B cell (primary cell): ENCODE data around the gene NCAPG. TPM values are rescaled to one million over a fixed set of nuclear protein-coding genes. Genes with fewer than 3 reads are reported as not detected.

Experiments
- ATAC-seq: fragments of 200-7000 bp; cut with Tn5 transposase; one replicate; pipeline ENCODE4 v1.10.0; 2021; ENCODE audit warnings: low read depth, mild to moderate bottlenecking, moderate number of reproducible peaks, moderate library complexity
- CTCF ChIA-PET: fragments of 350-600 bp; sonication (Branson Sonifier 250); formaldehyde crosslinking; loops from one replicate; lab custom pipeline; 2021; ENCODE audit warnings: antibody characterized with exemption, inconsistent platforms; lab: Charles Lee
- POLR2A ChIA-PET: fragments of 350-600 bp; sonication (Branson Sonifier 250); formaldehyde crosslinking; loops from one replicate; lab custom pipeline; 2021; ENCODE audit warnings: antibody characterized with exemption; lab: Charles Lee
- DNase-seq: peaks from one replicate; pipeline ENCODE4 v3.0.0; 2013
- H2AFZ ChIP-seq: 2 replicates; pipeline ENCODE4 v1.6.1; 2012; ENCODE audit warnings: mild to moderate bottlenecking, low read depth, low read length; ENCODE audit not compliant: insufficient read depth, poor library complexity, severe bottlenecking
- H3K27ac ChIP-seq, 2 donors: 1 replicate in 1 of 2; 2 replicates in 1 of 2; pipeline ENCODE4 v1.5.1; 2012 to 2013; ENCODE audit warnings: low read length in 2 of 2, mild to moderate bottlenecking in 2 of 2, moderate library complexity in 1 of 2
- H3K27me3 ChIP-seq, 4 experiments: fragments of 200-600 bp in 1 of 4; sonication (generic) in 1 of 4; replicated peaks in 1 of 4; 1 replicate in 2 of 4; 2 replicates in 2 of 4; pipeline versions ENCODE4 v1.6.1 to v1.7.0; 2013 to 2016; ENCODE audit warnings: low read length in 3 of 4, mild to moderate bottlenecking in 2 of 4, mixed read lengths in 1 of 4, moderate library complexity in 1 of 4; ENCODE audit not compliant: insufficient read depth in 4 of 4, control insufficient read depth in 3 of 4; ENCODE audit errors: control extremely low read depth in 1 of 4
- H3K36me3 ChIP-seq, 2 experiments: replicated peaks in 1 of 2; 1 replicate in 1 of 2; 2 replicates in 1 of 2; pipeline versions ENCODE4 v1.6.1 to v1.7.1; 2013; ENCODE audit warnings: low read length in 1 of 2; ENCODE audit not compliant: insufficient read depth in 2 of 2, control insufficient read depth in 1 of 2; ENCODE audit errors: control extremely low read depth in 1 of 2, extremely low read depth in 1 of 2
- H3K4me1 ChIP-seq, 2 donors: fragments of 200-600 bp in 1 of 2; sonication (generic) in 1 of 2; 1 replicate in 1 of 2; 2 replicates in 1 of 2; pipeline versions ENCODE4 v1.5.1 to v1.6.1; 2013 to 2017; ENCODE audit warnings: low read length in 2 of 2; ENCODE audit not compliant: control insufficient read depth in 2 of 2, insufficient read depth in 2 of 2
- H3K4me2 ChIP-seq: replicated peaks from 2 replicates; pipeline ENCODE3; 2012; ENCODE audit warnings: mild to moderate bottlenecking, low read depth, low read length; ENCODE audit not compliant: poor library complexity, severe bottlenecking
- H3K4me3 ChIP-seq, 5 experiments: fragments of 200-600 bp in 1 of 5; sonication (generic) in 1 of 5; 1 replicate in 3 of 5; 2 replicates in 2 of 5; pipeline versions ENCODE4 v1.5.1 to v1.7.0; 2011 to 2016; ENCODE audit warnings: low read length in 4 of 5, mild to moderate bottlenecking in 4 of 5, low read depth in 2 of 5, control low read depth in 1 of 5, moderate library complexity in 1 of 5; ENCODE audit not compliant: insufficient read depth in 1 of 5; ENCODE audit errors: control extremely low read depth in 1 of 5, extremely low read depth in 1 of 5
- H3K79me2 ChIP-seq: fragments of 200-600 bp; sonication (generic); one replicate; pipeline ENCODE4 v1.6.0; 2016; ENCODE audit warnings: low read length; ENCODE audit not compliant: control insufficient read depth, insufficient read depth
- H3K9ac ChIP-seq: fragments of 200-600 bp; sonication (generic); 2 replicates; pipeline ENCODE4 v1.6.1; 2017; ENCODE audit warnings: mild to moderate bottlenecking, low read length, moderate library complexity
- H3K9me3 ChIP-seq, 3 donors: one replicate each; pipeline versions ENCODE4 v1.6.1 to v1.7.1; 2013; ENCODE audit warnings: low read length in 2 of 3; ENCODE audit not compliant: control insufficient read depth in 2 of 3, insufficient read depth in 1 of 3; ENCODE audit errors: control extremely low read depth in 1 of 3
- H4K20me1 ChIP-seq: 2 replicates; pipeline ENCODE4 v1.6.0; 2012; ENCODE audit warnings: mild to moderate bottlenecking, low read length; ENCODE audit not compliant: insufficient read depth, control insufficient read depth, poor library complexity, severe bottlenecking
- H3K27ac Mint-ChIP-seq: one replicate; pipeline ENCODE4 v1.8.0; 2021; ENCODE audit warnings: mixed read lengths
- H3K27me3 Mint-ChIP-seq: one replicate; pipeline ENCODE4 v1.8.0; 2021; ENCODE audit warnings: mixed read lengths
- H3K4me1 Mint-ChIP-seq: one replicate; pipeline ENCODE4 v1.8.0; 2021; ENCODE audit warnings: mixed read lengths
- H3K4me3 Mint-ChIP-seq: one replicate; pipeline ENCODE4 v1.8.0; 2021; ENCODE audit warnings: mixed read lengths
- H3K9me3 Mint-ChIP-seq: one replicate; pipeline ENCODE4 v1.8.0; 2022; ENCODE audit warnings: mixed read lengths; ENCODE audit not compliant: insufficient read depth
- CTCF ChIP-seq: fragments of 200-600 bp; IDR thresholded peaks from one replicate; pipeline ENCODE4 v1.8.0; 2022; ENCODE audit warnings: antibody characterized with exemption, mild to moderate bottlenecking
- EZH2 ChIP-seq: IDR thresholded peaks from 2 replicates; pipeline ENCODE4 v1.6.1; 2012; ENCODE audit warnings: borderline replicate concordance, low read depth, mild to moderate bottlenecking, moderate library complexity, low read length; ENCODE audit not compliant: insufficient read depth, poor library complexity, severe bottlenecking
- WGBS: methylation state at CpG from one replicate; pipeline ENCODE4 v1.1.5; 2013; ENCODE audit warnings: missing lambda C conversion rate; ENCODE audit not compliant: insufficient coverage; 5-methylcytosine and 5-hydroxymethylcytosine counted together
- intact Hi-C: fragments of 100-400 bp; cut with micrococcal nuclease; formaldehyde crosslinking; loops from one replicate; pipeline ENCODE4 v1.10.0; 2022
- polyA plus RNA-seq: library from polyadenylated mRNA; depleted of rRNA; stranded (reverse); fragments of >200 nt; gene quantifications from 2 replicates; pipeline ENCODE4 v1.2.3, GENCODE V29; 2012
- total RNA-seq, 2 donors: library from RNA; stranded (reverse); fragments of 120-200 nt in 1 of 2; gene quantifications; 1 replicate in 1 of 2; 2 replicates in 1 of 2; pipeline versions ENCODE4 v1.2.3 to v1.2.4, GENCODE V29; 2013 to 2022

The NCAPG gene
- total and polyA plus RNA-seq, 2 donors (not counting 1 experiment from before 2014, with no cell fraction given) = 0.13 to 0.84 TPM

DNA sequence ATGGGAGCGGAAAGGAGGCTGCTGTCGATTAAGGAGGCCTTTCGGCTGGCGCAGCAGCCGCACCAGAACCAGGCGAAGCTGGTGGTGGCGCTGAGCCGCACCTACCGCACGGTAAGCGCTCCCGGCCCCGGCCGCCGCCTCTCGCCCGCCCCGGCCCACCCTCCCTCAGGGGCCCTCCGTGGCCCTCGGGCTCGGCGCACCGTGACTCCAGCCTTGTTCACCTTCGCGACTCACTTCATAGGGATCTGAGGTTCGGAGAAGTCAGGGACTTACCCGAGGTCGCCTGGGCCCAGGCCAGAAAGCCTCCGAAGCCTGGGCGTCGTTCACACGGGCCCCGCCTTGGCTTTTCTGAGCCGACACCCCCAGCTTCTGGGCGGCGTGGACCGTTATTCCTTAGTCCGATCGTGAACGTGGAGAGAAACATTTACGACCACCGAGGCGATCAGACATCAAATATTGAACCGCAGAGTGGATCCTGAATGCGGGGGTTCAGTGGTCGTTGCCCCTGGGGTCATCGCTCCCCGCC is 362 bp downstream of the NCAPG start:
- DNase-seq = no peak
- CTCF ChIA-PET = interaction anchor here (1.8 to 4.3 kb wide), 3 partner anchors 13 to 262 kb away, joined by 5 to 53 read pairs (median 11); partner anchors contain the start of gene MED28
- no peaks in the 10 kb centered on the region for H3K9me3 ChIP-seq
- Mint-ChIP-seq H3K4me1 (peaks cover 50% of the 10 kb centered on the region), H3K4me3 (peak overlapping the region; percentile 97), H3K27ac (peak overlapping the region; percentile 100), H3K27me3 (no peaks in the 10 kb centered on the region), H3K9me3 (no peaks in the 10 kb centered on the region)
- H3K4me3 ChIP-seq = peak overlapping the region; percentile 81 to 91 (median 86)
- TF ChIP-seq EZH2 (no peak), CTCF (no peak)
- peak overlapping the region; percentile 92 for H3K9ac ChIP-seq
- H3K79me2 ChIP-seq = peaks cover 55% of the 10 kb centered on the region
- intact Hi-C loops = no loop called here
- POLR2A ChIA-PET = interaction anchor here (1.0 kb wide), 1 partner anchor 211 kb away, joined by 3 read pairs; no protein-coding TSS in a partner anchor
- peak; percentile 3 for ATAC-seq
- H3K4me1 ChIP-seq = peaks cover 32 to 37% of the 10 kb centered on the region in 2 donors
- peaks cover 0 to 1% of the 10 kb centered on the region in 2 experiments for H3K36me3 ChIP-seq
- WGBS = under 1% methylated on average over 47 of the region's 48 CpGs
- H2AFZ ChIP-seq = peak overlapping the region; percentile 86
- H4K20me1 ChIP-seq = peaks cover 28% of the 10 kb centered on the region
- peak overlapping the region; percentile 94 to 99 for H3K27ac ChIP-seq
- H3K27me3 ChIP-seq = no peaks in the 10 kb centered on the region
- peak overlapping the region; percentile 86 for H3K4me2 ChIP-seq

DNA sequence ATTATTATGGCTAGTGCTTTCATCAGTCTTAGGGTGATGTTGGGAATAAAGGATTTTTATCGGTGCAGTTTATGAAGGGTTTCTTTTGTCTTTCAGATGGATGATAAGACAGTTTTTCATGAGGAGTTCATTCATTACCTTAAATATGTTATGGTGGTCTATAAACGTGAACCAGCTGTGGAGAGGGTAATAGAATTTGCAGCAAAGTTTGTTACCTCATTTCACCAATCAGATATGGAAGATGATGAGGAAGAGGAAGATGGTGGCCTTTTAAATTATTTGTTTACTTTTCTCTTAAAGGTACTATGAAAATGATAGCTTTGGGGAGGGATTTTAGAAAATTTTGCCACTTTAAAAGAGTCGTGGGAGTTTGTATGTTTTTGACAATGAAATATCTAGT is 1.3 kb downstream of the NCAPG start:
- peak overlapping the region; percentile 86 for H2AFZ ChIP-seq
- no peak for DNase-seq
- no CpG with 5 or more reads among the region's 3 CpGs for WGBS
- POLR2A ChIA-PET = no interaction called here
- Mint-ChIP-seq H3K27ac (no peak overlapping the region), H3K4me1 (peaks cover 44% of the 10 kb centered on the region), H3K27me3 (no peaks in the 10 kb centered on the region), H3K9me3 (no peaks in the 10 kb centered on the region), H3K4me3 (peak overlapping the region; percentile 49)
- no peak overlapping the region for H3K4me3 ChIP-seq
- H3K79me2 ChIP-seq = peaks cover 45% of the 10 kb centered on the region
- intact Hi-C loops = no loop called here
- no peaks in the 10 kb centered on the region for H3K9me3 ChIP-seq
- H3K4me2 ChIP-seq = no peak overlapping the region
- TF ChIP-seq CTCF (no peak), EZH2 (no peak)
- peaks cover 31 to 37% of the 10 kb centered on the region in 2 donors for H3K4me1 ChIP-seq
- H4K20me1 ChIP-seq = peaks cover 21% of the 10 kb centered on the region
- H3K9ac ChIP-seq = no peak overlapping the region
- H3K27ac ChIP-seq = no peak overlapping the region
- CTCF ChIA-PET = no interaction called here
- H3K27me3 ChIP-seq = no peaks in the 10 kb centered on the region
- H3K36me3 ChIP-seq = peaks cover 0 to 1% of the 10 kb centered on the region in 2 experiments
- ATAC-seq = no peak
